WTC11 (cell line): ENCODE measurements around the gene SLC9A3. TPM values are rescaled to one million over a fixed set of nuclear protein-coding genes. Genes with fewer than 3 reads are reported as not detected.

ENCODE experiments used
- ATAC-seq: fragments of 200-7000 bp; cut with Tn5 transposase; 2 replicates; pipeline ENCODE4 v1.10.0; 2021; ENCODE audit warnings: mild to moderate bottlenecking, moderate library complexity
- CTCF ChIA-PET: fragments of 300-600 bp; sonication (Branson Sonifier 250); formaldehyde crosslinking; loops from one replicate; lab custom pipeline; 2021; ENCODE audit warnings: antibody characterized with exemption; lab: Charles Lee
- POLR2A ChIA-PET: fragments of 350-600 bp; sonication (Branson Sonifier 250); formaldehyde crosslinking; loops from one replicate; lab custom pipeline; 2021; ENCODE audit warnings: antibody characterized with exemption; lab: Charles Lee
- DNase-seq: peaks from one replicate; pipeline ENCODE4 v3.0.0; 2021; ENCODE audit warnings: low spot score
- H3K27ac Mint-ChIP-seq: 2 replicates; pipeline ENCODE4 v1.8.0; 2021; ENCODE audit warnings: mixed read lengths
- H3K27me3 Mint-ChIP-seq: 2 replicates; pipeline ENCODE4 v1.8.0; 2021; ENCODE audit warnings: low read depth, mild to moderate bottlenecking, moderate library complexity, mixed read lengths
- H3K36me3 Mint-ChIP-seq: 2 replicates; pipeline ENCODE4 v1.8.0; 2021; ENCODE audit warnings: mixed read lengths
- H3K4me1 Mint-ChIP-seq: 2 replicates; pipeline ENCODE4 v1.8.0; 2022; ENCODE audit warnings: mixed read lengths
- H3K4me3 Mint-ChIP-seq: 2 replicates; pipeline ENCODE4 v1.8.0; 2021; ENCODE audit warnings: mild to moderate bottlenecking, moderate library complexity, mixed read lengths
- H3K9me3 Mint-ChIP-seq: 2 replicates; pipeline ENCODE4 v1.8.0; 2021; ENCODE audit warnings: mixed read lengths
- CREM ChIP-seq: sonication (generic); formaldehyde crosslinking; IDR thresholded peaks from 2 replicates; pipeline ENCODE4 v1.8.1; 2022; ENCODE audit warnings: mild to moderate bottlenecking, missing genetic modification reagents, moderate library complexity
- ELF4 ChIP-seq: sonication (generic); formaldehyde crosslinking; IDR thresholded peaks from 2 replicates; pipeline ENCODE4 v1.8.1; 2022; ENCODE audit warnings: low read depth, mild to moderate bottlenecking, moderate library complexity, missing genetic modification reagents
- FOXK1 ChIP-seq: sonication (generic); formaldehyde crosslinking; IDR thresholded peaks from 2 replicates; pipeline ENCODE4 v1.8.0; 2022; ENCODE audit warnings: mild to moderate bottlenecking, moderate library complexity, missing genetic modification reagents
- FOXP1 ChIP-seq: sonication (generic); formaldehyde crosslinking; IDR thresholded peaks from 2 replicates; pipeline ENCODE4 v1.8.0; 2022; ENCODE audit warnings: missing genetic modification reagents, mild to moderate bottlenecking, moderate library complexity, borderline replicate concordance
- FOXP4 ChIP-seq: sonication (generic); formaldehyde crosslinking; IDR thresholded peaks from 2 replicates; pipeline ENCODE4 v1.8.0; 2022; ENCODE audit warnings: mild to moderate bottlenecking, missing genetic modification reagents
- GABPB1 ChIP-seq: sonication (generic); formaldehyde crosslinking; IDR thresholded peaks from 2 replicates; pipeline ENCODE4 v1.8.1; 2023; ENCODE audit warnings: mild to moderate bottlenecking, missing genetic modification reagents
- GRHL2 ChIP-seq: fragments of 250-450 bp; sonication (Bioruptor Pico); IDR thresholded peaks from 2 replicates; pipeline ENCODE4 v1.8.0; 2022; ENCODE audit warnings: mild to moderate bottlenecking, moderate library complexity; ENCODE audit not compliant: insufficient replicate concordance, severe bottlenecking
- IRF1 ChIP-seq: sonication (generic); formaldehyde crosslinking; IDR thresholded peaks from 2 replicates; pipeline ENCODE4 v1.8.0; 2023; ENCODE audit warnings: missing genetic modification reagents
- NFYB ChIP-seq: sonication (generic); formaldehyde crosslinking; conservative IDR thresholded peaks from 2 replicates; pipeline ENCODE4 v1.8.0; 2022; ENCODE audit warnings: low read depth, missing genetic modification reagents
- NR1H2 ChIP-seq: sonication (generic); formaldehyde crosslinking; IDR thresholded peaks from 2 replicates; pipeline ENCODE4 v1.9.0; 2021; ENCODE audit warnings: mild to moderate bottlenecking, moderate library complexity, missing genetic modification reagents
- OVOL2 ChIP-seq: fragments of 250-450 bp; sonication (Bioruptor Pico); IDR thresholded peaks from 2 replicates; pipeline ENCODE4 v1.9.0; 2021; ENCODE audit warnings: mild to moderate bottlenecking, borderline replicate concordance
- PRRX2 ChIP-seq: fragments of 250-450 bp; sonication (Bioruptor Pico); IDR thresholded peaks from 2 replicates; pipeline ENCODE4 v1.8.0; 2021; ENCODE audit warnings: mild to moderate bottlenecking
- RELA ChIP-seq: sonication (generic); formaldehyde crosslinking; IDR thresholded peaks from 2 replicates; pipeline ENCODE4 v1.8.1; 2022; ENCODE audit warnings: missing genetic modification reagents, mild to moderate bottlenecking, borderline replicate concordance
- RORB ChIP-seq: fragments of 250-450 bp; sonication (Bioruptor Pico); IDR thresholded peaks from 2 replicates; pipeline ENCODE4 v1.9.0; 2021; ENCODE audit warnings: mild to moderate bottlenecking
- SMAD4 ChIP-seq: sonication (generic); formaldehyde crosslinking; IDR thresholded peaks from 2 replicates; pipeline ENCODE4 v1.8.0; 2022; ENCODE audit warnings: mild to moderate bottlenecking, missing genetic modification reagents
- SOX15 ChIP-seq: fragments of 250-450 bp; sonication (Bioruptor Pico); IDR thresholded peaks from 2 replicates; pipeline ENCODE4 v1.9.0; 2021; ENCODE audit warnings: mild to moderate bottlenecking
- STAT6 ChIP-seq: sonication (generic); formaldehyde crosslinking; conservative IDR thresholded peaks from 2 replicates; pipeline ENCODE4 v1.8.1; 2023; ENCODE audit warnings: mild to moderate bottlenecking, low read depth, missing genetic modification reagents, moderate library complexity
- TP53 ChIP-seq: sonication (generic); formaldehyde crosslinking; IDR thresholded peaks from 2 replicates; pipeline ENCODE4 v1.8.1; 2023; ENCODE audit warnings: mild to moderate bottlenecking, missing genetic modification reagents
- ZNF121 ChIP-seq: sonication (generic); formaldehyde crosslinking; IDR thresholded peaks from 2 replicates; pipeline ENCODE4 v1.8.0; 2023; ENCODE audit warnings: missing genetic modification reagents
- ZNF423 ChIP-seq: fragments of 250-450 bp; sonication (Bioruptor Pico); IDR thresholded peaks from 2 replicates; pipeline ENCODE4 v2.1.2; 2022; ENCODE audit warnings: mild to moderate bottlenecking, moderate library complexity
- total RNA-seq: library from RNA; stranded (reverse); gene quantifications from 3 replicates; pipeline ENCODE4 v1.2.3, GENCODE V29; 2021
- TF ChIP-seq, protein P1 (sequence below): sonication (generic); formaldehyde crosslinking; IDR thresholded peaks from 2 replicates; pipeline ENCODE4 v1.8.1; 2023; ENCODE audit warnings: mild to moderate bottlenecking, missing genetic modification reagents
- TF ChIP-seq, protein P2 (sequence below): fragments of 200-600 bp; IDR thresholded peaks from 2 replicates; pipeline ENCODE4 v1.8.0; 2022; ENCODE audit warnings: antibody characterized with exemption

The SLC9A3 gene
- total RNA-seq, 1 experiment from 2014 or later: 1.6 TPM

DNA sequence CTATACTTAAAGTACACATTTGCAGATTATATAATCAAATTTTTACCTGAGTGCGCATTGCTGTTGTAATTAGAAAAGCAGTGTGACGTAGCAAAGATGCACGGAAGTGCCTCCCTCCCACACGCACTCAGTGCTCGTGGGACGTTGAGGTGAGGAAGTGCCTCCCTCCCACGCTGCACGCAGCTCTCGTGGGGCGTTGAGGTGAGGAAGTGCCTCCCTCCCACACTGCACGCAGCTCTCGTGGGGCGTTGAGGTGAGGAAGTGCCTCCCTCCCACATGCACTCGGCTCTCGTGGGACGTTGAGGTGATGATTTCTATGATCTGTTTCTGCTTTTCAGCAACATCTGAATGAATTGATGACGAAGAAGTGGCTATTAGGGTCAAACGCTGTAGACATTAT lies 60.3 kb downstream of the SLC9A3 start:
- ATAC-seq: no peak
- Mint-ChIP-seq H3K4me1 (no peaks in the 10 kb centered on the region), H3K27me3 (no peaks in the 10 kb centered on the region), H3K4me3 (no peak overlapping the region), H3K9me3 (no peaks in the 10 kb centered on the region), H3K36me3 (peaks cover 40% of the 10 kb centered on the region), H3K27ac (no peak overlapping the region)
- POLR2A ChIA-PET: no interaction called here
- TF ChIP-seq GRHL2 (no peak), TP53 (no peak), ZNF423 (no peak), FOXP4 (CRISPR knock-in tag) (no peak), ZNF121 (CRISPR knock-in tag) (no peak), CREM (CRISPR knock-in tag) (no peak), OVOL2 (CRISPR knock-in tag) (no peak), NFYB (no peak), PRRX2 (CRISPR knock-in tag) (no peak), RELA (CRISPR knock-in tag) (no peak)
- peak; percentile 6 for DNase-seq
- CTCF ChIA-PET: interaction anchor here (1.4 kb wide), 1 partner anchor 18 kb away, joined by 5 read pairs; no protein-coding TSS in a partner anchor

- no peak overlapping the region for H3K27ac Mint-ChIP-seq
- TF ChIP-seq STAT6 (CRISPR knock-in tag): no peak
- TF ChIP-seq, all 79 proteins: peak for 0
- Mint-ChIP-seq H3K4me3 (no peak overlapping the region), H3K27me3 (no peaks in the 10 kb centered on the region), H3K4me1 (no peaks in the 10 kb centered on the region), H3K36me3 (peaks cover 45% of the 10 kb centered on the region), H3K9me3 (no peaks in the 10 kb centered on the region)
- POLR2A ChIA-PET: no interaction called here
- CTCF ChIA-PET: interaction anchor here (1.4 kb wide), 1 partner anchor 17 kb away, joined by 5 read pairs; no protein-coding TSS in a partner anchor
- DNase-seq (no peak), ATAC-seq (no peak)
These were observed 60.9 kb downstream of the SLC9A3 start for GRCh38 chr5:463301-463700.

- peak; percentile 10 for DNase-seq
- TF ChIP-seq SMAD4 (CRISPR knock-in tag) (no peak), RORB (CRISPR knock-in tag) (no peak), IRF1 (CRISPR knock-in tag) (no peak), TP53 (no peak), FOXP1 (CRISPR knock-in tag) (no peak), ELF4 (CRISPR knock-in tag) (no peak), NR1H2 (no peak), SOX15 (CRISPR knock-in tag) (no peak), GABPB1 (CRISPR knock-in tag) (no peak), FOXK1 (CRISPR knock-in tag) (no peak)
- TF ChIP-seq, protein P1, sequence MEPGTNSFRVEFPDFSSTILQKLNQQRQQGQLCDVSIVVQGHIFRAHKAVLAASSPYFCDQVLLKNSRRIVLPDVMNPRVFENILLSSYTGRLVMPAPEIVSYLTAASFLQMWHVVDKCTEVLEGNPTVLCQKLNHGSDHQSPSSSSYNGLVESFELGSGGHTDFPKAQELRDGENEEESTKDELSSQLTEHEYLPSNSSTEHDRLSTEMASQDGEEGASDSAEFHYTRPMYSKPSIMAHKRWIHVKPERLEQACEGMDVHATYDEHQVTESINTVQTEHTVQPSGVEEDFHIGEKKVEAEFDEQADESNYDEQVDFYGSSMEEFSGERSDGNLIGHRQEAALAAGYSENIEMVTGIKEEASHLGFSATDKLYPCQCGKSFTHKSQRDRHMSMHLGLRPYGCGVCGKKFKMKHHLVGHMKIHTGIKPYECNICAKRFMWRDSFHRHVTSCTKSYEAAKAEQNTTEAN (CRISPR knock-in tag): no peak
- TF ChIP-seq, protein P2, sequence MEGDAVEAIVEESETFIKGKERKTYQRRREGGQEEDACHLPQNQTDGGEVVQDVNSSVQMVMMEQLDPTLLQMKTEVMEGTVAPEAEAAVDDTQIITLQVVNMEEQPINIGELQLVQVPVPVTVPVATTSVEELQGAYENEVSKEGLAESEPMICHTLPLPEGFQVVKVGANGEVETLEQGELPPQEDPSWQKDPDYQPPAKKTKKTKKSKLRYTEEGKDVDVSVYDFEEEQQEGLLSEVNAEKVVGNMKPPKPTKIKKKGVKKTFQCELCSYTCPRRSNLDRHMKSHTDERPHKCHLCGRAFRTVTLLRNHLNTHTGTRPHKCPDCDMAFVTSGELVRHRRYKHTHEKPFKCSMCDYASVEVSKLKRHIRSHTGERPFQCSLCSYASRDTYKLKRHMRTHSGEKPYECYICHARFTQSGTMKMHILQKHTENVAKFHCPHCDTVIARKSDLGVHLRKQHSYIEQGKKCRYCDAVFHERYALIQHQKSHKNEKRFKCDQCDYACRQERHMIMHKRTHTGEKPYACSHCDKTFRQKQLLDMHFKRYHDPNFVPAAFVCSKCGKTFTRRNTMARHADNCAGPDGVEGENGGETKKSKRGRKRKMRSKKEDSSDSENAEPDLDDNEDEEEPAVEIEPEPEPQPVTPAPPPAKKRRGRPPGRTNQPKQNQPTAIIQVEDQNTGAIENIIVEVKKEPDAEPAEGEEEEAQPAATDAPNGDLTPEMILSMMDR: no peak
- TF ChIP-seq, all 79 proteins: peak for 0
- CTCF ChIA-PET: no interaction called here
- POLR2A ChIA-PET: no interaction called here
- no peak for ATAC-seq
- H3K36me3 Mint-ChIP-seq: peaks cover 51% of the 10 kb centered on the region
- H3K27me3 Mint-ChIP-seq: no peaks in the 10 kb centered on the region
- H3K4me1 Mint-ChIP-seq: no peaks in the 10 kb centered on the region
- H3K4me3 Mint-ChIP-seq: no peak overlapping the region
- no peak overlapping the region for H3K27ac Mint-ChIP-seq
- H3K9me3 Mint-ChIP-seq: no peaks in the 10 kb centered on the region
These were observed 62.2 kb downstream of the SLC9A3 start for GRCh38 chr5:462051-462481.
